ENCODE measurements around the gene CFAP300.

CFAP300 gene

DNA sequence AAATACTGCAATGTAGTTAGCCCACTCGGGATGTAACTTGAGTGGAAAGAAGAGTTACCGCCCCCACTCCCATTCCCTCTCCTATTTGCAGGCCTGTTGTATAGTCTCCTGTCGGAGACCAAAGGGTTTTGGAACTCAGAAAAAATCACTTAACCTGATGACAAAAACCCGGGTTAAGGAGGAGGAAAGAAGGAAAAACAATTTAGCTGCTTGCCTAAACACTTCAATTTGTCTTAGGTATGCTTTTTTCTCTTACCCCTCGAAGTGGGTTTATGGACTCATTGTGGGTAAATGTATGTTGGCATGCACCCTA is 65.2 kb downstream of the CFAP300 start:
- H3K27ac ChIP-seq (ENCODE audit: low read depth, low read length), result peak overlapping the region; percentile 100
- H3K36me3 ChIP-seq (ENCODE audit: insufficient read depth, low read length), result peaks cover 22% of the 10 kb centered on the region
- 6% methylated on average over 3 of the region's 5 CpGs for WGBS
- H3K4me3 ChIP-seq (ENCODE audit: low read length), result peak overlapping the region; percentile 90
- peak overlapping the region; percentile 97 for H3K9ac ChIP-seq (ENCODE audit: low read depth, low read length)
- H3K4me1 ChIP-seq (ENCODE audit: insufficient read depth, low read length), result peaks cover 59% of the 10 kb centered on the region
- no peaks in the 10 kb centered on the region for H3K9me3 ChIP-seq (ENCODE audit: insufficient read depth, low read depth, low read length)
- peaks cover 5% of the 10 kb centered on the region; the same call in 1 of the 2 replicates for H3K27me3 ChIP-seq (ENCODE audit: insufficient read depth, low read length)

DNA sequence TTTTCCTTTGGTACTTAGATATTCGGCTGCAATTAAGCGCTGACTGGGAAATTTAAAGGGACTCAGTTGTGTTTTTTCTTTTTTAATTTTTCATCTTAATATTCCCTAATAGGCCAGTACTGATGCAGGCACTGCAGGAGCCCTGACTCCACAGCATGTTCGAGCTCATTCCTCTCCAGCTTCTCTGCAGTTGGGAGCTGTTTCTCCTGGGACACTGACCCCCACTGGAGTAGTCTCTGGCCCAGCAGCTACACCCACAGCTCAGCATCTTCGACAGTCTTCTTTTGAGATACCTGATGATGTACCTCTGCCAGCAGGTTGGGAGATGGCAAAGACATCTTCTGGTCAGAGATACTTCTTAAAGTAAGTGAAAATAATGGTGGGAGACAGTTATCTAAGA is 66.8 kb downstream of the CFAP300 start:
- H3K36me3 ChIP-seq (ENCODE audit: insufficient read depth, low read length), result peaks cover 29% of the 10 kb centered on the region

DNA sequence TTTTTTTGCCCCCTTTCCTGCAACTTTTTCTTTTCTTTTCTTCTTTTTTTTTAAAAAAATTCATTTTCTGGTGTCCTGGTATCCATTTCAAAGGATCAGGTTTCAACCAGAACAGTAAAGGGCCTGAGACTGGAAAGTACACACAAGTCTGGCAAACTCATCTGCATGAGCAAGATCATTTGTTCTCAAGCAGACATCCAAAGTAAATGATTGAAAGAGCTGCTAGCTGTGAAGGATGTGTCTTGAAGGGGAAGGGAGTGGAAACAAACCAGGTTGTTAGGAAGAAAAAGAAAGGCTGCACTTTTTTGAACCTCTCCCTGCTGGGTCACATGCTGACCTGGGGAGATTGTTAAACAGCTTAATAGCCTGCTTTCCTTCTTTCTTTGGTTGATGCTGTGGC is 68.3 kb downstream of the CFAP300 start:
- H3K4me1 ChIP-seq (ENCODE audit: insufficient read depth, low read length), result peaks cover 82% of the 10 kb centered on the region
- peak overlapping the region; percentile 71 for H3K27ac ChIP-seq (ENCODE audit: low read depth, low read length)
- H3K9me3 ChIP-seq (ENCODE audit: insufficient read depth, low read depth, low read length), result no peaks in the 10 kb centered on the region
- no peaks in the 10 kb centered on the region for H3K27me3 ChIP-seq (ENCODE audit: insufficient read depth, low read length)
- H3K4me3 ChIP-seq (ENCODE audit: low read length), result peak overlapping the region; percentile 33; the same call in 1 of the 2 replicates
- H3K9ac ChIP-seq (ENCODE audit: low read depth, low read length), result peak overlapping the region; percentile 19; the same call in 1 of the 2 replicates
- peaks cover 29% of the 10 kb centered on the region for H3K36me3 ChIP-seq (ENCODE audit: insufficient read depth, low read length)

More for the DNA sequence above, 66.8 kb downstream of the CFAP300 start:
- H3K27ac ChIP-seq (ENCODE audit: low read depth, low read length), result no peak overlapping the region
- H3K9me3 ChIP-seq (ENCODE audit: insufficient read depth, low read depth, low read length), result no peaks in the 10 kb centered on the region
- WGBS, result 68% methylated on average over 4 of the region's 4 CpGs
- peaks cover 70% of the 10 kb centered on the region for H3K4me1 ChIP-seq (ENCODE audit: insufficient read depth, low read length)
- H3K4me3 ChIP-seq (ENCODE audit: low read length), result 0 out of 2 replicates have a peak overlapping the region, but pooled peaks have one; percentile 13
- H3K9ac ChIP-seq (ENCODE audit: low read depth, low read length), result no peak overlapping the region
- no peaks in the 10 kb centered on the region for H3K27me3 ChIP-seq (ENCODE audit: insufficient read depth, low read length)

DNA sequence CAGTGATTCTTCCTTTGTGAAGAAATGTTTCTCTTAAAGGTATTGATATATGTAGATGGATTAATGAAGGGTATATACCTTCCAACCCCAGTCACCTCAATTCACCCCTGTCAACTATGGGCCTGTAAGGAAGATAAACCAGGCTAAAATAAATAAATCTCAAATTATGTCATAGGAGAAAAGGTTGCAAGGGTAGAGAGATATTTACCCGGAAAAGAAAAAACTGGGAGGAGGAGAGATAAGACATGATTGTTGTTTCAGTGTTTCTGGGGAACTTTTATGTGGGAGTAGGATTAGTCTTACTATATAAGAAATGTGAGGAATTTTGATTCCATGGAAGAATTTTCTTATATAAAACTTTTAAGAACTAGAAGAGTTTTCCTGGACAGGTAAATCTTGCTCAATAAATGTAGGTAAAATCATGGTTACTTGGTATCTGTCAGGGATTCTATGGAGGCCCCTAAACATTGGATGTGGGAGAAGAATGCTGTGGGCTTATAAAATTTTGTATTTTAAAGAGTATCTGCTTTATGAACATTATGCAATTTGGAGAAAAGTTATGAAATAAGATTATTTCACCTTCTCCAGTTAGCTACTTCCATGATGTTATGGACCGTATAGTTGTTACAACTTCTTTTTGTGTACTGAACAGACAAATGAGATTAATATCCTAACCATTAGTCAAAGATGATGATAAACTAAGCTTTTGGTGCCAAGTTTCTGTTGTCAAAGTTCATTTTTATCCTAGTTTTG is 69.4 kb downstream of the CFAP300 start:
- Histone ChIP-seq H3K27ac (ENCODE audit: low read depth, low read length) (peak overlapping the region; percentile 71; the same call in 1 of the 2 replicates), H3K9ac (ENCODE audit: low read depth, low read length) (no peak overlapping the region), H3K9me3 (ENCODE audit: insufficient read depth, low read depth, low read length) (no peaks in the 10 kb centered on the region), H3K4me3 (ENCODE audit: low read length) (0 out of 2 replicates have a peak overlapping the region, but pooled peaks have one; percentile 33), H3K36me3 (ENCODE audit: insufficient read depth, low read length) (peaks cover 29% of the 10 kb centered on the region), H3K27me3 (ENCODE audit: insufficient read depth, low read length) (no peaks in the 10 kb centered on the region), H3K4me1 (ENCODE audit: insufficient read depth, low read length) (peaks cover 86% of the 10 kb centered on the region)
- 66% methylated on average over 2 of the region's 2 CpGs for WGBS

DNA sequence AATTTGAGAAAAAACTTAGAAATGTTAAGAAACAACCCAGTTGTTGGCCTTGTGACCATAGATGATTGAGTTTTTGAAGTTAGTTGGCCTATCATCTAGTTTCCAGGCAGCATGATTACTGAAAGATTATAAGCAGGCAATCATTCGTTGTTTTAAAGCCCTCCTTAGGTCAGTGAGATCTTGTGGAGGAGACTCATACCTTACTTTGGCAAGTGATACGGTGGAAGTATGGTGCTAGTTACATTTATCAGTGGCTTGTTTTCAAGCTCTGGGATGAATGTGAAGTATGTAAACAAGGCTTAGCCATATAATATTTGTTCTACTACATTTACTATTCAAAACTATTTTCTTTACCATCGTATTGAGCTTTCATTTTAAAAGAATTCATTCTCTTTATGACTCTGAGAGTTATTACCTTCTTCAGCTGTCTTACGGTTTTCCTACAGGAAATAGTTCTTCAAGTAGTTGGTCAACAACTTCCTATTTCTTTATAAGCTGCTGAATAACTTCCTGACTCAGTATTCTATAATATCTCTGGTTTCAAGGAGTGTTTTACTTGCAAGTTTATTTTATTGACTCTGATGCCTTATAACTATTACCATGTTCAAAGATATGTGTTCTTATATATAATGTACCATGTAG is 70.4 kb downstream of the CFAP300 start:
- Histone ChIP-seq H3K4me3 (ENCODE audit: low read length) (no peak overlapping the region), H3K4me1 (ENCODE audit: insufficient read depth, low read length) (peaks cover 83% of the 10 kb centered on the region), H3K27ac (ENCODE audit: low read depth, low read length) (no peak overlapping the region), H3K27me3 (ENCODE audit: insufficient read depth, low read length) (no peaks in the 10 kb centered on the region), H3K36me3 (ENCODE audit: insufficient read depth, low read length) (peaks cover 29% of the 10 kb centered on the region), H3K9ac (ENCODE audit: low read depth, low read length) (no peak overlapping the region), H3K9me3 (ENCODE audit: insufficient read depth, low read depth, low read length) (no peaks in the 10 kb centered on the region)
- WGBS, result 81% methylated on average over 4 of the region's 4 CpGs

DNA sequence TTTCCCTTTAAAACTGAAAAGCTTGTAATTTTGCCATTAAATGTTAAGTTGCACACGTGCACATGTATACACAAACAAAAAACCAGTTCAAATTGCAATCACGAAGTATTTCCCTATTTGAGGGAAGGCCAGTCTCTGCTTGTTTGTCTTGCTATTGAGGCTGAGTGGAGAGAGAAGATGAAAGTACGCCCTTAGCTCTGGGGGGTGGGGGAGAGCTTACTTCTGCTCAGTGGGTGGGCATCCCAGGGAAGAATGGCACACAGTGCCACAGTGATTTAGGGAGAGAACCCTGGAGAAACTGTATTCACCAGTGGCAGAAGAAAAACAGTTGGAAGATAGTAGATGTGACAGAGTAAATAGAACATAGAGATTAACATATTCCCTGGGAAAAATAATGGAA is 71.7 kb downstream of the CFAP300 start:
- 8% methylated on average over 3 of the region's 3 CpGs for WGBS
- peak overlapping the region; percentile 26 for H3K27ac ChIP-seq (ENCODE audit: low read depth, low read length)
- H3K36me3 ChIP-seq (ENCODE audit: insufficient read depth, low read length), result peaks cover 32% of the 10 kb centered on the region
- peak overlapping the region; percentile 16; the same call in 1 of the 2 replicates for H3K4me3 ChIP-seq (ENCODE audit: low read length)
- H3K4me1 ChIP-seq (ENCODE audit: insufficient read depth, low read length), result peaks cover 76% of the 10 kb centered on the region
- no peaks in the 10 kb centered on the region for H3K27me3 ChIP-seq (ENCODE audit: insufficient read depth, low read length)
- H3K9ac ChIP-seq (ENCODE audit: low read depth, low read length), result no peak overlapping the region
- H3K9me3 ChIP-seq (ENCODE audit: insufficient read depth, low read depth, low read length), result 0 out of 2 replicates have a peak, but pooled peaks cover 3% of the 10 kb centered on the region

DNA sequence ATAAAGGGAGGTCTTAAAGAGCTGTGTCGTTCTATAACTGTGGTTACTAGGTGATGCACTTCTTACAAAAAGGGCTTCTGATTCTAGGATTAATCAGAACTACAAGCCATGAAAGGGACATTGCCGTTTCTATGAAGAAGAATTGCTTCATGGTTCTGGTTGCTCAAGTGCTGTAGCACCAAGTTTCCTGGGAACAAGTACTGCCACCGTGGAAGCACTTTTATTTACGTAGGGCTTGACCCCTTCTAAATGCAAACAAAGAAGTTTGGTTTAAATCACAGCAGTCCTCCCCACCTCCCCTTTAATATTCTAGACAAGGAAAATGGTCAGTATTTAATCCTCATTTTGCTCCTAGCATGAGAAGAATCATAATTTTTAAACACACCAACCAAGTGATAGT is 72.8 kb downstream of the CFAP300 start:
- Histone ChIP-seq H3K9ac (ENCODE audit: low read depth, low read length) (no peak overlapping the region; the same call in 1 of the 2 replicates), H3K4me3 (ENCODE audit: low read length) (no peak overlapping the region), H3K36me3 (ENCODE audit: insufficient read depth, low read length) (peaks cover 29% of the 10 kb centered on the region), H3K27ac (ENCODE audit: low read depth, low read length) (peak overlapping the region; percentile 37; the same call in 1 of the 2 replicates), H3K4me1 (ENCODE audit: insufficient read depth, low read length) (peaks cover 65% of the 10 kb centered on the region), H3K9me3 (ENCODE audit: insufficient read depth, low read depth, low read length) (0 out of 2 replicates have a peak, but pooled peaks cover 3% of the 10 kb centered on the region), H3K27me3 (ENCODE audit: insufficient read depth, low read length) (no peaks in the 10 kb centered on the region)
- WGBS, result 18% methylated on average over 4 of the region's 4 CpGs

DNA sequence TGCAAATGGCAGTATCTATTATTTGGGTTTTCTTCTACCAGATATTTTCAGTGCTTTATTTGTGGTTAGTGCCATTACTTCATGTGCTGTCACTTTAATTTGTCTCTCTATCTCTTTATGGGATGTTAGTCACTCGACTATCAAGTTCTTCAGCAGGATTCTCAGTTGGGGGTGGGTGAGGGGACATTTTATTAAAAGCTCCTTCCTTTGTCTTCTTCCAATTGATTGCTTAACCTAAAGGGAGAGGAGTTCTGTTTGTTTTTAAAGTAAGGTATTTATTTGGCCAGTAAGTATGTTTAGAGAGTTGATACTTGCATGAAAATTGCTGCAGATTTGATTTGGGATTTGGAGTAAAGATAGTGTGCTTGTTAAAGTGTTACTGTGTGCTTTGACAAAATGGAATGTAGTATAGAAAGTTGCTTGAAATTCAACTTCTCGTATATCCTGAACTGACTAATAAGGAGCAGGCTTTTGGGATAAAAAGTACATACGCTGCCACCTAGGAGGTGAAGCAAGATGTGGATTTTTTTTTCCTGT is 73.3 kb downstream of the CFAP300 start:
- H3K4me3 ChIP-seq (ENCODE audit: low read length), result no peak overlapping the region
- peaks cover 27% of the 10 kb centered on the region for H3K36me3 ChIP-seq (ENCODE audit: insufficient read depth, low read length)
- 49% methylated on average over 3 of the region's 3 CpGs for WGBS

DNA sequence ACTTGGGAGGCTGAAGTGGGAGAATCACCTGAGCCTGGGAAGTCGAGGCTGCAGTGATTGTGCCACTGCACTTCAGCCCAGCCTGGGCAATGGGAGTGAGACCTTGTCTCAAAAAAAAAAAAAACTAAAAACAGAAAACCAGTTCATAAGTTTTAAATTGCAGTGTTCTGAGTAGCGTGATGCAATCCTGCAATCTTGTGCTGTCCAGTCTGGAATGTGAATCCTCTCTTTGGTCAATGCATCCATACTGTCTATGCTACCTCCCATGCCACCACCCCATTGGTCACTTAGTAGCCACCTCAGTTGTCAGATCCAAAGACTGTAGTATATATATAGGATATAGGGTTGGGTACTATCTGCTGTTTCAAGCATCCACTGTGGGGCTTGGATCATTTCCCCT is 74.1 kb downstream of the CFAP300 start:
- Histone ChIP-seq H3K9ac (ENCODE audit: low read depth, low read length) (no peak overlapping the region), H3K4me1 (ENCODE audit: insufficient read depth, low read length) (peaks cover 52% of the 10 kb centered on the region), H3K27me3 (ENCODE audit: insufficient read depth, low read length) (no peaks in the 10 kb centered on the region), H3K27ac (ENCODE audit: low read depth, low read length) (no peak overlapping the region), H3K36me3 (ENCODE audit: insufficient read depth, low read length) (peaks cover 31% of the 10 kb centered on the region), H3K9me3 (ENCODE audit: insufficient read depth, low read depth, low read length) (peaks cover 10% of the 10 kb centered on the region; the same call in 1 of the 2 replicates), H3K4me3 (ENCODE audit: low read length) (no peak overlapping the region)
- 100% methylated on average over 2 of the region's 2 CpGs for WGBS

More for the DNA sequence above, 73.3 kb downstream of the CFAP300 start:
- Histone ChIP-seq H3K27me3 (ENCODE audit: insufficient read depth, low read length) (no peaks in the 10 kb centered on the region), H3K9me3 (ENCODE audit: insufficient read depth, low read depth, low read length) (0 out of 2 replicates have a peak, but pooled peaks cover 3% of the 10 kb centered on the region), H3K9ac (ENCODE audit: low read depth, low read length) (no peak overlapping the region), H3K27ac (ENCODE audit: low read depth, low read length) (peak overlapping the region; percentile 37; the same call in 1 of the 2 replicates), H3K4me1 (ENCODE audit: insufficient read depth, low read length) (peaks cover 60% of the 10 kb centered on the region)

Measured in HUES64 (cell line).